ENCODE data around the gene RPS6KL1. TPM values are rescaled to one million over a fixed set of nuclear protein-coding genes. Genes with fewer than 3 reads are reported as not detected.

The RPS6KL1 gene
- total RNA-seq, 1 experiment from 2014 or later = 18.8 TPM

DNA sequence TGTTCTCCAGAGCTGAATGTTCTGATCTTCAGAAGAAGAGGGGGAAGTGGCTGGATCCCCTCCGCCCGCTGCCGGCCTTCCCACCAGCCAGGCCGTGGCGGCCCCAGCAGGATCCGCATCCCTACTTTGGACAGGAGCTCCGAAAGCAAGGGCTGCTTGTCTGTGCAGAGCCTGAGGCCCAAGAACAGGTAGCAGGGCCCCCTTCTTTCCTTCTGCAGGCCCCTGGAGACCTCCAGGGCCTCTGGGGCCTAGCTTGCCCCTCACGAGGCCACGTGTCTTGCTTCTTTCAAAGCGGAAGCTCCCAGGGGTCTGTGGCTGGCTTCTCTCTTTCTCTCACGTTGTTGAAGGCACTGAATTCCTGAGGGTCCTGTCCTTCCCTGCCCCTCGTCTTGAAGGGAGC lies 19.1 kb upstream of the RPS6KL1 start:
- Histone ChIP-seq H4K20me1 (ENCODE audit: control insufficient read depth, insufficient read depth, insufficient read length) (peaks cover under 1% of the 10 kb centered on the region), H2BK5ac (ENCODE audit: insufficient read length, low read length) (no peak overlapping the region), H3K23me2 (ENCODE audit: insufficient read length, low read depth, low read length, poor library complexity, severe bottlenecking) (no peaks in the 10 kb centered on the region), H2BK15ac (ENCODE audit: low read depth, low read length) (no peak overlapping the region), H4K5ac (ENCODE audit: insufficient read length, low read depth, low read length) (no peak overlapping the region), H3K4me2 (ENCODE audit: insufficient read depth, insufficient read length, low read length) (no peak overlapping the region), H4K91ac (ENCODE audit: insufficient read length, low read depth, low read length) (no peak overlapping the region), H3K23ac (ENCODE audit: insufficient read length, low read depth, low read length) (no peak overlapping the region), H2BK12ac (ENCODE audit: insufficient read length, low read depth, low read length) (no peak overlapping the region), H2BK20ac (ENCODE audit: low read depth, low read length, poor library complexity, severe bottlenecking) (no peak overlapping the region), H2AFZ (ENCODE audit: low read length) (no peak overlapping the region), H4K8ac (replicated peaks; ENCODE audit: insufficient read length, low read depth, low read length) (no peak overlapping the region), H3K9me3 (ENCODE audit: control insufficient read depth, low read depth, low read length) (no peaks in the 10 kb centered on the region), H3K79me1 (ENCODE audit: insufficient read depth, low read depth, low read length, poor library complexity, severe bottlenecking) (no peaks in the 10 kb centered on the region), H3K14ac (ENCODE audit: insufficient read depth, low read length) (no peak overlapping the region), H3K4ac (ENCODE audit: low read depth, low read length) (no peak overlapping the region), H3K56ac (ENCODE audit: insufficient read length, low read depth, low read length) (no peak overlapping the region), H3K9ac (ENCODE audit: extremely low read depth, insufficient read length, low read length) (no peak overlapping the region), H3K4me1 (ENCODE audit: insufficient read depth, low read length) (no peaks in the 10 kb centered on the region), H3T11ph (ENCODE audit: low read length) (no peak overlapping the region), H2AK5ac (ENCODE audit: insufficient read length, low read length) (no peak overlapping the region), H2BK120ac (ENCODE audit: low read depth, low read length, poor library complexity, severe bottlenecking) (no peak overlapping the region), H3K27ac (ENCODE audit: insufficient read length, low read depth, low read length) (no peak overlapping the region), H3K79me2 (ENCODE audit: insufficient read depth, low read length) (no peaks in the 10 kb centered on the region), H3K27me3 (ENCODE audit: insufficient read depth, low read length) (no peaks in the 10 kb centered on the region), H3K18ac (ENCODE audit: insufficient read length, low read depth, low read length) (no peak overlapping the region)
- DNase-seq = no peak
- TF ChIP-seq, protein P1, sequence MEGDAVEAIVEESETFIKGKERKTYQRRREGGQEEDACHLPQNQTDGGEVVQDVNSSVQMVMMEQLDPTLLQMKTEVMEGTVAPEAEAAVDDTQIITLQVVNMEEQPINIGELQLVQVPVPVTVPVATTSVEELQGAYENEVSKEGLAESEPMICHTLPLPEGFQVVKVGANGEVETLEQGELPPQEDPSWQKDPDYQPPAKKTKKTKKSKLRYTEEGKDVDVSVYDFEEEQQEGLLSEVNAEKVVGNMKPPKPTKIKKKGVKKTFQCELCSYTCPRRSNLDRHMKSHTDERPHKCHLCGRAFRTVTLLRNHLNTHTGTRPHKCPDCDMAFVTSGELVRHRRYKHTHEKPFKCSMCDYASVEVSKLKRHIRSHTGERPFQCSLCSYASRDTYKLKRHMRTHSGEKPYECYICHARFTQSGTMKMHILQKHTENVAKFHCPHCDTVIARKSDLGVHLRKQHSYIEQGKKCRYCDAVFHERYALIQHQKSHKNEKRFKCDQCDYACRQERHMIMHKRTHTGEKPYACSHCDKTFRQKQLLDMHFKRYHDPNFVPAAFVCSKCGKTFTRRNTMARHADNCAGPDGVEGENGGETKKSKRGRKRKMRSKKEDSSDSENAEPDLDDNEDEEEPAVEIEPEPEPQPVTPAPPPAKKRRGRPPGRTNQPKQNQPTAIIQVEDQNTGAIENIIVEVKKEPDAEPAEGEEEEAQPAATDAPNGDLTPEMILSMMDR (conservative IDR thresholded peaks at IDR 0.05) = no peak
- WGBS (ENCODE audit: extremely low coverage, insufficient read length, low lambda C conversion rate) = no CpG with 5 or more reads among the region's 12 CpGs
- Mint-ChIP-seq H3K27ac (peak overlapping the region in 2 of 3 experiments; percentile 58 to 68; a peak in 3 of 7 replicates), H3K4me3 (no peak overlapping the region), H3K27me3 (ENCODE audit: low read depth) (no peaks in the 10 kb centered on the region; the same call in 1 of the 2 replicates), H3K9me3 (no peaks in the 10 kb centered on the region), H3K36me3 (ENCODE audit: insufficient read depth in 1 of 3, low read depth in 3 of 3) (no peaks in the 10 kb centered on the region), H3K4me1 (peaks cover 5 to 18% of the 10 kb centered on the region in 2 experiments)
